ENCODE results near the gene UQCC3. TPM values are rescaled to one million over a fixed set of nuclear protein-coding genes. Genes with fewer than 3 reads are reported as not detected.
"Not testable (repeated sequence)": the region's sequence is repeated elsewhere in the genome, so short reads cannot be mapped to it uniquely, and the experiment has no call there.

UQCC3 gene
- total and polyA plus RNA-seq, 4 donors, result 8.6 to 20.1 (median 9.5) TPM

GRCh38 chr11:62648185-62648966 lies 23.1 kb upstream of the UQCC3 start:
- TF ChIP-seq CTCF (IDR thresholded peaks at IDR 0.05; ENCODE audit: control extremely low read depth, extremely low read depth), result no peak
- H3K4me3 ChIP-seq, result no peak overlapping the region
- no peak overlapping the region for H3K9ac ChIP-seq (ENCODE audit: insufficient read depth in 1 of 2, low read length in 2 of 2)
- no peak overlapping the region for H3K27ac ChIP-seq (ENCODE audit: low read depth in 1 of 2, low read length in 1 of 2)
- peaks cover 0 to 24% (median 18%) of the 10 kb centered on the region in 4 donors for H3K36me3 ChIP-seq (ENCODE audit: control insufficient read depth in 4 of 4, insufficient read depth in 4 of 4, low read length in 4 of 4)
- 94 to 97% methylated on average over 24 of the region's 24 CpGs for WGBS, 2 donors
- H3K9me3 ChIP-seq (ENCODE audit: control insufficient read depth in 4 of 4, insufficient read depth in 3 of 4, low read length in 3 of 4), result no peaks in the 10 kb centered on the region
- no peaks in the 10 kb centered on the region for H3K27me3 ChIP-seq (ENCODE audit: control insufficient read depth in 3 of 3, insufficient read depth in 3 of 3, low read length in 2 of 3)
- ATAC-seq (ENCODE audit: insufficient read depth, low FRiP score), result no peak
- H3K4me1 ChIP-seq (ENCODE audit: control insufficient read depth in 5 of 5, insufficient read depth in 5 of 5, low read length in 5 of 5), result peaks cover 0 to 25% (median 6%) of the 10 kb centered on the region in 5 donors
- DNase-seq, result no peak

GRCh38 chr11:62648967-62649364 lies 22.5 kb upstream of the UQCC3 start:
- H3K27me3 ChIP-seq (ENCODE audit: control insufficient read depth in 3 of 3, insufficient read depth in 3 of 3, low read length in 2 of 3), result no peaks in the 10 kb centered on the region
- DNase-seq (no peak), ATAC-seq (ENCODE audit: insufficient read depth, low FRiP score) (no peak)
- no peak overlapping the region for H3K4me3 ChIP-seq
- TF ChIP-seq CTCF (IDR thresholded peaks at IDR 0.05; ENCODE audit: control extremely low read depth, extremely low read depth), result no peak
- H3K9ac ChIP-seq (ENCODE audit: insufficient read depth in 1 of 2, low read length in 2 of 2), result no peak overlapping the region
- H3K9me3 ChIP-seq (ENCODE audit: control insufficient read depth in 4 of 4, insufficient read depth in 3 of 4, low read length in 3 of 4), result no peaks in the 10 kb centered on the region
- 94 to 96% methylated on average over 11 of the region's 11 CpGs for WGBS, 2 donors
- peaks cover 0 to 25% (median 6%) of the 10 kb centered on the region in 5 donors for H3K4me1 ChIP-seq (ENCODE audit: control insufficient read depth in 5 of 5, insufficient read depth in 5 of 5, low read length in 5 of 5)
- H3K36me3 ChIP-seq (ENCODE audit: control insufficient read depth in 4 of 4, insufficient read depth in 4 of 4, low read length in 4 of 4), result peaks cover 0 to 24% (median 18%) of the 10 kb centered on the region in 4 donors
- H3K27ac ChIP-seq (ENCODE audit: low read depth in 1 of 2, low read length in 1 of 2), result no peak overlapping the region

- Histone ChIP-seq H3K36me3 (ENCODE audit: control insufficient read depth in 4 of 4, insufficient read depth in 4 of 4, low read length in 4 of 4) (peaks cover 0 to 21% (median 16%) of the 10 kb centered on the region in 4 donors), H3K4me3 (no peak overlapping the region), H3K27me3 (ENCODE audit: control insufficient read depth in 3 of 3, insufficient read depth in 3 of 3, low read length in 2 of 3) (no peaks in the 10 kb centered on the region), H3K4me1 (ENCODE audit: control insufficient read depth in 5 of 5, insufficient read depth in 5 of 5, low read length in 5 of 5) (peaks cover 0 to 25% (median 6%) of the 10 kb centered on the region in 5 donors), H3K9ac (ENCODE audit: insufficient read depth in 1 of 2, low read length in 2 of 2) (no peak overlapping the region), H3K9me3 (ENCODE audit: control insufficient read depth in 4 of 4, insufficient read depth in 3 of 4, low read length in 3 of 4) (no peaks in the 10 kb centered on the region), H3K27ac (ENCODE audit: low read depth in 1 of 2, low read length in 1 of 2) (no peak overlapping the region)
- 90 to 93% methylated on average over 11 of the region's 11 CpGs for WGBS, 2 donors
- no peak for DNase-seq
- TF ChIP-seq CTCF (IDR thresholded peaks at IDR 0.05; ENCODE audit: control extremely low read depth, extremely low read depth), result no peak
- no peak for ATAC-seq (ENCODE audit: insufficient read depth, low FRiP score)
Observed at GRCh38 chr11:62649486-62649885, 22.0 kb upstream of the UQCC3 start.

- not testable (repeated sequence) for ATAC-seq (ENCODE audit: insufficient read depth, low FRiP score); H3K9me3 ChIP-seq (ENCODE audit: control insufficient read depth in 4 of 4, insufficient read depth in 3 of 4, low read length in 3 of 4); H3K27ac ChIP-seq (ENCODE audit: low read depth in 1 of 2, low read length in 1 of 2); H3K4me3 ChIP-seq; DNase-seq; H3K27me3 ChIP-seq (ENCODE audit: control insufficient read depth in 3 of 3, insufficient read depth in 3 of 3, low read length in 2 of 3); H3K9ac ChIP-seq (ENCODE audit: insufficient read depth in 1 of 2, low read length in 2 of 2)
- 94 to 97% methylated on average over 12 of the region's 12 CpGs for WGBS, 2 donors
- Histone ChIP-seq H3K4me1 (ENCODE audit: control insufficient read depth in 5 of 5, insufficient read depth in 5 of 5, low read length in 5 of 5) (peaks cover 0 to 25% (median 6%) of the 10 kb centered on the region in 5 donors), H3K36me3 (ENCODE audit: control insufficient read depth in 4 of 4, insufficient read depth in 4 of 4, low read length in 4 of 4) (peaks cover 0 to 20% (median 16%) of the 10 kb centered on the region in 4 donors)
Observed at GRCh38 chr11:62650283-62650682, 21.2 kb upstream of the UQCC3 start.
